GM18868 (cell line): ENCODE measurements around the gene ALDOA.

Source experiments
- ATAC-seq: cut with Tn5 transposase; IDR thresholded peaks from one replicate; pipeline ENCODE4 v1.9.1; 2021; ENCODE audit warnings: mild to moderate bottlenecking, moderate library complexity; ENCODE audit not compliant: unreplicated experiment

Gene ALDOA

GRCh38 chr16:30068750-30069610 is 3.4 kb downstream of the ALDOA start:
- no peak for ATAC-seq

DNA sequence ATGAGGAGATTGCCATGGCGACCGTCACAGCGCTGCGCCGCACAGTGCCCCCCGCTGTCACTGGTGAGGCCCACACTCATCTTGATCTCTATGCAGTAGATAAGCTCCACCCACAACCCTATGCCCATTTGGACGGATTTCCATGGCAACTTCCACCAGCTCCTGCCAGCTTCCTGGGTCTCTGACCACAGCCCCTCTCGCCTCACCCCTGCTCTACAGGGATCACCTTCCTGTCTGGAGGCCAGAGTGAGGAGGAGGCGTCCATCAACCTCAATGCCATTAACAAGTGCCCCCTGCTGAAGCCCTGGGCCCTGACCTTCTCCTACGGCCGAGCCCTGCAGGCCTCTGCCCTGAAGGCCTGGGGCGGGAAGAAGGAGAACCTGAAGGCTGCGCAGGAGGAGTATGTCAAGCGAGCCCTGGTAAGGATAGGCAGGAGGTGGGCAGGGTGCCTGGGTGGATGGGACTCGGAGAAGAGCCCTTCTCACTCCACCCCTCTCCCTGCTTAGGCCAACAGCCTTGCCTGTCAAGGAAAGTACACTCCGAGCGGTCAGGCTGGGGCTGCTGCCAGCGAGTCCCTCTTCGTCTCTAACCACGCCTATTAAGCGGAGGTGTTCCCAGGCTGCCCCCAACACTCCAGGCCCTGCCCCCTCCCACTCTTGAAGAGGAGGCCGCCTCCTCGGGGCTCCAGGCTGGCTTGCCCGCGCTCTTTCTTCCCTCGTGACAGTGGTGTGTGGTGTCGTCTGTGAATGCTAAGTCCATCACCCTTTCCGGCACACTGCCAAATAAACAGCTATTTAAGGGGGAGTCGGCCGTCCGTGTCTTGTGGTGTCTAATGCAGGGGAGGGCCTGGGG is 4.3 kb downstream of the ALDOA start:
- ATAC-seq = no peak

DNA sequence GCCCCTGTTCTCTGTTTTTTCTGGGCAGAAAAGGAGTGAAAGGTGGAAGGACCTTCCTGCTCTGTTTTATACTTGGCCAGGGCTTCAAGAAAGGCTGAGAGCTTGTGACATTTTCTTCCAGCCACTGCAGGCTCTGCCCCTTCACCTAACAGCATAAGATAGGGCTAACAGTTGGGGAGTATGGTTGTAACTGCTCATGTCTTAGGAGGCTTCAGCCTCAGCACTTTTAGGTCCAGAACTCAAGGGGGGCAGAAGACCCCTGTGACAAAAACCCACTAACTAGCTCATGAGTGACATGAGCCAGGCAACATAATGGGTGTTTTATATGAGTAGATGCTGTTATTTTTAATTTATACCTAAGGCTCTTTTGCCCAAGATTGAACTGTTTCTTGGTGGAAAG is 4.9 kb downstream of the ALDOA start:
- ATAC-seq = no peak

DNA sequence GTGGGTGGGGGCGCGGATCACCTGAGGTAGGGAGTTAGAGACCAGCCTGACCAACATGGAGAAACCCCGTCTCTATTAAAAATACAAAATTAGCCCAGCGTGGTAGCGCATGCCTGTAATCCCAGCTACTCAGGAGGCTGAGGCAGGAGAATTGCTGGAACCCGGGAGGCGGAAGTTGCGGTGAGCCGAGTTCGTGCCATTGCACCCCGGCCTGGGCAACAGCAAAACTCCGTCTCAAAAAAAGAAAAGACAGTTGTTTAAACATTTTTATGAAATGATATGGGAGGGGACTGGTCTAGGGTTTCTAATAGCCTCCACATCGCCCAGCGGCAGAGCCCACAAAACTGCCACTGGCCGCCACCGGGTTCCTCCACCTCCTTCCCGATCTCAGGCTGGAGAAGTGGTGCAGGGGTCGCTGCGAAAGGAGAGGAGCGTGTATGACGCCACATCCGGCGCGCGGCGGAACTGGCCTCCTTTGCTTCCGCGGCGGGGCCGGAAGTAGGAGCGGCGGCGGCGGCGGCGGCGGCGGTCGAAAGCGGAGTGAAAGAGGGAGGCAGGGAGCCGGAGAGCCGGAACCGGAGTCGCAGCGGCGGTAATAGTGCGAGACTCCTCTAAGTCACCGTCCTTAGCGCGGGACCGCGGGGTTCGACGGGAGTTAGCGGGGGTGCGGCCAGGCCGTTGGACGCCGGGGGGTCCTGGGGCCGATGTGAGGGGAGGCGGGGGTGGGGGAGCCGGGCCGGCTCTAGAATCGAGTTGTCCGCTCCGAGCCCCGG is 10.1 kb downstream of the ALDOA start, which contains the start of gene PPP4C:
Gene PPP4C, plus strand, starts transcription at position 492 of the 773 bp plus-strand sequence. CDS start 384 bp downstream, outside the sequence.
- peak; percentile 81 for ATAC-seq

GRCh38 chr16:30076276-30076791 is 10.8 kb downstream of the ALDOA start:
- peak; percentile 12 for ATAC-seq

- no peak for ATAC-seq
Measured at GRCh38 chr16:30077656-30078055, 12.1 kb downstream of the ALDOA start.

- no peak for ATAC-seq
Measured at GRCh38 chr16:30078744-30079143, 13.2 kb downstream of the ALDOA start.

GRCh38 chr16:30079480-30079879 is 13.9 kb downstream of the ALDOA start:
- ATAC-seq = no peak

DNA sequence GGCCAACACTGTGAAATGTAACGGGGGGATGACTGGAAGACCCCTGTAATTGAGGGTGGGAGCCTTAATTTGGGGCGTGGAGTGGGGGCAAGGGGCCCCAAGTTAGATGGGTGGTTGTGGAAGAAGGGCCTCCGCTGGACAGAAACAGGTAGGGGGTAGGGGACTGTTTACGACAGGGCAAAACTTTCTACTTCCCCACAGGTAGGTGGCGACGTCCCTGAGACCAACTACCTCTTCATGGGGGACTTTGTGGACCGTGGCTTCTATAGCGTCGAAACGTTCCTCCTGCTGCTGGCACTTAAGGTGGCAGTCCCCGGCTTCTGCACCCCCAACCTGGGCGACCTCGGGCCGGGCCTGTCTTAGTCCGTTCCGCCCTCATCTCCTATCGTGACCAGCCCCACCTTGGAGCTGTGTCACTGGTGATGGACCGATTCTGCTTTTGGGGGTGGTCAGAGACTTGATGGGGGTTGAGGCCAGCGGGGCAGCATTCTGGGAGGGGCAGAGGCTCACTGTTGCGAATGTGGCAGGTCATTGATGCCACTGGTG is 17.1 kb downstream of the ALDOA start:
- no peak for ATAC-seq

GRCh38 chr16:30083216-30084055 is 17.9 kb downstream of the ALDOA start:
- no peak for ATAC-seq

DNA sequence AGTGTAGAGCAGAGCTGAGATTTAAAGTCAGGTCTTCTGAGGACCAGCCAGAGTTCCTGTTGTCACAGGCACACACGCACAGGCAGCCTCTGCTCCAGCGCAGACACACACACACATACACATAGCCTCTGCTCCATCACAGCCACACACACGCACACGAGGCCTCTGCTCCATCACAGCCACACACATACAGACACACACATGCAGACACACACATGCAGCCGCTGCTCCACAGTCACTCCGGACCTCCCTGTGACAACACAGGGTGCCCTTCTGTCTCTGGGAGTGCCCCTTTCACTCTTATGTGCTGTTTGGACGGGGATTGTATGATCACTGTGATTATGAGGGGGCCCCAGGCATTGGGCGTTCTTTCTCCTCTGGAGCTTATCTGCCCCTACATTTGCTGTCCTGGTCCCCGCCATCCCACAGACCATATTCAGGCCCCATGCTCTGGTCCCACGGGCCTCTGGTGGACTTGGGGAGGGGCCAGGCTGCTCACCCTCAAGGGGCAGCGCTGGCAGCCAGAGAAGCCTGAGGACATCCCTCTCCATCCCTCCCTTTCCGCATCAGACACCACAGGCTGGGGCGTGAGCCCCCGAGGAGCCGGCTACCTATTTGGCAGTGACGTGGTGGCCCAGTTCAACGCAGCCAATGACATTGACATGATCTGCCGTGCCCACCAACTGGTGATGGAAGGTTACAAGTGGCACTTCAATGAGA is 18.7 kb downstream of the ALDOA start:
- no peak for ATAC-seq

DNA sequence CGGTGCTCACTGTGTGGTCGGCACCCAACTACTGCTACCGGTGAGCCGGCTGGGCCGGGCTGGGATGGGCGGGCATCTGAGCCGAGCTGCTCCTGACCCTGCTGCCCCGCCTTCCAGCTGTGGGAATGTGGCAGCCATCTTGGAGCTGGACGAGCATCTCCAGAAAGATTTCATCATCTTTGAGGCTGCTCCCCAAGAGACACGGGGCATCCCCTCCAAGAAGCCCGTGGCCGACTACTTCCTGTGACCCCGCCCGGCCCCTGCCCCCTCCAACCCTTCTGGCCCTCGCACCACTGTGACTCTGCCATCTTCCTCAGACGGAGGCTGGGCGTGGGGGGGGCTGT is 19.2 kb downstream of the ALDOA start:
- ATAC-seq = no peak

GRCh38 chr16:30085247-30085646 is 19.7 kb downstream of the ALDOA start:
- no peak for ATAC-seq

DNA sequence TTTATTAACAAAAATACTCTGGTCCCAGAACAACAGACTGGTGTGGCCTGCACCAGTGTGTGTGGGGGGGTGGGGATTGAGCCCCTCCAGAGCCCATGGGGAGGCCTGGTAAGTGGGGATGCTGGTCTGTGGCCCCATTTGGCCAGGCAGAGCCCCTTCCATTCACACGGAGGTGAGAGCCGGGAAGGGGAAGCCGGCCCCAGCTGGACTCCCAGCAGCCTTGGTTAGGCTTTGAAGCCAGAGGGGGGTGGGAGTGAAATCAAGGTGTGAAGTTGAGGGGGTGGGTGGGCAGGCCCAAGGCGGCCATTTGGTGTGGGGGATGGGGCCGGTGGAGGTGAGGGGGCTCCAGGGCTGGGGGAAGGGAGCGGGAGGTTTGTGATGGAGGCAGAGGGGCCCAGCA is 20.3 kb downstream of the ALDOA start:
- no peak for ATAC-seq

- no peak for ATAC-seq
Measured at GRCh38 chr16:30086291-30087140, 21.0 kb downstream of the ALDOA start.

DNA sequence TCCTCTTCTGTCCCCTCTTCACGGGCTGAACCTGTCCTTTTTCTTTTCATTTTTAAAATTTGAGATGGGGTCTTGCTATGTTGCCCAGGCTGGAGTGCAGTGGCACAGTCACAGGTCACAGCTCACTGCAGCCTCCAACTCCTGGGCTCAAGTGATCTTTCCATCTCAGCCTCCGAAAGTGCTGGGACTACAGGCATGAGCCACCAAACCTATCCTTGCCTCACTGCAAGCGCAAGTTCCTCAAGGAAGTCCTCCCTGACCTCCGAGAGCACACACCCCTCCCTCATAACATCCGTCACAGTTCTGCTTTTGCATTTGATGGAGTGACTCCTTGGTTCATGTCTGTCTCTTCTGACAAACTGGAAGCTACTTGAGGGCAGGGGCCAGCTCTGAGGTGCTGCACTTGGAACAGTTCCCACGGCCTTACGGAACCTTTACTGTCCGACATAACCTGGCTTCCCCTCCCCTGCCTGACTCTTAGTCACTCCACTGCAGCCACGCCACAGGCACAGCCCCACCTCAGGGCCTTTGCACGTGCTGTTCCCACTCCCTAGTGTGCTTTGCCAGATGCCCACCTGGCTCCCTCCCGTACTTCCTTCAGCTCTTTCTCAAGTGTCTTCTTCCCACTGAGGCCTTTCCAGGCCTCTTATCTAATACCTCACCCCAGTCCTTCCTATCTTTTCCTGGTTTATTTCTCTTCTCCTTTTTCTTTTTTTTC is 21.8 kb downstream of the ALDOA start:
- ATAC-seq = no peak

DNA sequence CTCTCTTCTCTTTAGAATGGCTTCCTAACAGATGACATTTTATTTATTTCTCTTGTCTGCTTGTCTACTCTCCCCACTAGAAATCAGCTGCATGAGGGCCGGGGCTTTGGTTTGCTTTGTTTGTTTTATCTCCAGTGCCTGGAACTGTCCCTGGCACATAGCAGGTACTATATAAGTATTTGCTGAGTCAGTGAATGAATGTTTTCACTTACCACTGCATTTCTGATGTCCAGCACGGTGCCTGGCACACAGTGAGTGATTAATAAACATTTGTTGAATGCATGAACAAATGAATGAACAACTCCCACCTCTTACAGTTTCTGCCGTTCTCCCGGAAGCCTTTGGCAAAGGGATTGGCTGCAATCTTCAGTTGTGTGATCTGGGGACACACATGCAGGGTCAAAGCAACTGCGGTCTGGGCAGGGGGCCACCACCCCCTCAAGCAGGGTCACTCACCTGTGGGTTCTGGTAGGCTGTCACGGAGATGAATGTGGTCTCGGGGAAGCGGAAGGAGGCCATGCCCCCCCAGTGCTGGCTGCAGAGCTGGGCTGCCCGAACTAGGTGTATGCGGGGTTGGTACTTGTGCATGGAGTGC is 22.8 kb downstream of the ALDOA start:
- ATAC-seq = no peak
